ENCODE data around the gene CFAP298. TPM values are rescaled to one million over a fixed set of nuclear protein-coding genes. Genes with fewer than 3 reads are reported as not detected.

Gene CFAP298
- polyA plus RNA-seq, 1 experiment: 21.2 TPM

DNA sequence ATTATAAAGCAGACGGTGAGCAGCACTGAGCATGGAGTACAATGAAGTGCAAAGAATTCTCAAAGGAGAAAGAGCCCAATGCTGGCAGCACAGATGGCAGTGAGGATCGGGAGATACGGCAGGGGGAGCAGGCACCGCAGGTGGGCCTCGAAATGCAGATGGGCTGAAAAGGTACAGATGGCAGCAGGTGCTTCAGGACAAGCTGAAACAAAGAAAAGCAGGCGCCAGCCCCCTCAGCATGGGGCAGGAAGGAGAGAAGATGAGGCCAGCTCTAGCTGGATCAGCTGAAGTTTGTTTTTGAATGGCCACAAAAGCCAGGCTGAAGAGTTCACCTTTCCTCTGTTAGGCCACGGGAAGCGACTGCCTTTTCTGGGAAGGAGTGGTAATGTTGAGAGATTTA, 7.7 kb downstream of the CFAP298 start:
- CTCF ChIA-PET: interaction anchor here (2.4 kb wide), 1 partner anchor 201 kb away, joined by 8 read pairs; no protein-coding TSS in a partner anchor
- Histone ChIP-seq H3K4me3 (ENCODE audit: low read depth, low read length) (no peak overlapping the region), H3K27me3 (ENCODE audit: control insufficient read depth, insufficient read depth, low read length) (no peaks in the 10 kb centered on the region), H3K9me3 (ENCODE audit: control insufficient read depth, insufficient read depth, low read length) (no peaks in the 10 kb centered on the region), H3K27ac (ENCODE audit: low read depth, low read length) (no peak overlapping the region)
- no peak for DNase-seq (ENCODE audit: low read depth, low spot score)
- POLR2A ChIA-PET: no interaction called here
- TF ChIP-seq, protein P1, sequence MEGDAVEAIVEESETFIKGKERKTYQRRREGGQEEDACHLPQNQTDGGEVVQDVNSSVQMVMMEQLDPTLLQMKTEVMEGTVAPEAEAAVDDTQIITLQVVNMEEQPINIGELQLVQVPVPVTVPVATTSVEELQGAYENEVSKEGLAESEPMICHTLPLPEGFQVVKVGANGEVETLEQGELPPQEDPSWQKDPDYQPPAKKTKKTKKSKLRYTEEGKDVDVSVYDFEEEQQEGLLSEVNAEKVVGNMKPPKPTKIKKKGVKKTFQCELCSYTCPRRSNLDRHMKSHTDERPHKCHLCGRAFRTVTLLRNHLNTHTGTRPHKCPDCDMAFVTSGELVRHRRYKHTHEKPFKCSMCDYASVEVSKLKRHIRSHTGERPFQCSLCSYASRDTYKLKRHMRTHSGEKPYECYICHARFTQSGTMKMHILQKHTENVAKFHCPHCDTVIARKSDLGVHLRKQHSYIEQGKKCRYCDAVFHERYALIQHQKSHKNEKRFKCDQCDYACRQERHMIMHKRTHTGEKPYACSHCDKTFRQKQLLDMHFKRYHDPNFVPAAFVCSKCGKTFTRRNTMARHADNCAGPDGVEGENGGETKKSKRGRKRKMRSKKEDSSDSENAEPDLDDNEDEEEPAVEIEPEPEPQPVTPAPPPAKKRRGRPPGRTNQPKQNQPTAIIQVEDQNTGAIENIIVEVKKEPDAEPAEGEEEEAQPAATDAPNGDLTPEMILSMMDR (IDR thresholded peaks at IDR 0.05; ENCODE audit: low read depth, low read length): no peak

DNA sequence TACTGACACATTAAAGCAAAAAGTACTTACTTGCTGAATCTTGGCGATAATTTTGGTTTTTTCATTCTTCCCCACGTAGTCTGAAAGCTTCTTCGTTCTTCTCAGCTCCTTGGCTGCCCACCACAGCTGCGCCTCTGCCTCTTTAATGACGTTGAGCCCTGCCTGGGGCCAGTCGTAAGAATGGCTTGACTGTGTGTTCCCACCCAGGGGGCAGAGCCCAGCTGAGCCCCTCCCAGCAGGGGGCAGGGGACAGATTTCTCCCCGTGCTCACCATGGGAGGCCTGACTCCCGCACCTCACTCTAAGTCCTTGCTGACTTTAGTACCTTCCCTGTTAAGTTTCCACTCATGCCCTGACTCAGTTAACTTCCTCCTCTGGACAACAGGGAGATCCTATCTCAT, 9.0 kb downstream of the CFAP298 start:
- DNase-seq (ENCODE audit: low read depth, low spot score): no peak
- Histone ChIP-seq H3K27me3 (ENCODE audit: control insufficient read depth, insufficient read depth, low read length) (no peaks in the 10 kb centered on the region), H3K9me3 (ENCODE audit: control insufficient read depth, insufficient read depth, low read length) (no peaks in the 10 kb centered on the region), H3K27ac (ENCODE audit: low read depth, low read length) (no peak overlapping the region), H3K4me3 (ENCODE audit: low read depth, low read length) (no peak overlapping the region)
- TF ChIP-seq, protein P1 (IDR thresholded peaks at IDR 0.05; ENCODE audit: low read depth, low read length): no peak
- ChIA-PET CTCF (no interaction called here), POLR2A (no interaction called here)

DNA sequence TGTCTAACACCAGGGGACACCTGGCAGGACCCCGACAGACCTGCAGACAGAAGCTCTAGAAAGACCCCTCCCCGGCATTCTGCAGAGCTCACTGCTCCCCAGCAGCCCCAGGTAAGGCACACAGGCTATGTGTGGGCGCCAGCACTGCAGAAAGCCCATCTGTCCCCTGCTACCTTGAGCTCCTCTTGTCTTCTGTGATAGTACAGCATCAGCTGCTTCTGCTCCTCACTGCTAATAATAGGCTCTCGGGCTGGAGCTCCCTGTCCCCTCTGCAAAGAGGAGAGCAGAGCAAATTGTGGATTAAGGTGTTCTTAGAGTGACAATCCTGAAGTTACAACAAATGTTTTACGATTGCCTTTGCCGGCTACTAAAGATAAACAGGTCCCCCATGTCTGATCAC, 10.1 kb downstream of the CFAP298 start:
- TF ChIP-seq, protein P1 (IDR thresholded peaks at IDR 0.05; ENCODE audit: low read depth, low read length): no peak
- CTCF ChIA-PET: interaction anchor here (1.2 to 5.3 kb wide), 17 partner anchors 8 to 323 kb away, joined by 3 to 245 read pairs (median 15); partner anchors contain the start of genes CFAP298, MIS18A and URB1
- Histone ChIP-seq H3K4me3 (ENCODE audit: low read depth, low read length) (no peak overlapping the region), H3K27ac (ENCODE audit: low read depth, low read length) (no peak overlapping the region), H3K27me3 (ENCODE audit: control insufficient read depth, insufficient read depth, low read length) (no peaks in the 10 kb centered on the region), H3K9me3 (ENCODE audit: control insufficient read depth, insufficient read depth, low read length) (no peaks in the 10 kb centered on the region)
- no peak for DNase-seq (ENCODE audit: low read depth, low spot score)
- POLR2A ChIA-PET: no interaction called here

DNA sequence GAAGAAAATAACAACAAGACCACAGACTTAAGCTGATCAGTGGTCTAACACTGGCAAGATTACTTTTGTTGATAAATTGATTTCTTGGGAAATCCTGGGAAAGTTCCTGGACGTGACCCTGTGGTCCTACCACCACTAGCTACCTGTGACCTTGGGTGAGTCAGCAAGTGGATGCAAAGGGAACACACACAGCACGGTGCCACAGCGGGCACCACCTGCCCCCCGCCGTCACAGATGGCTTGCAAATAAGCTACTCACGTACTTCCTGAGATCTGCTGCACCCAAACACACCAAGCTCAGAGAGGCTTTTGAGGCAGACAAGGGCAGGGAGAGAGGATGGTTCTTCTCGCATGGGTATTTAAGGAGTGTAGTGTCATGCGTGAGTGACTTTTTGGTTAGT, 12.7 kb downstream of the CFAP298 start:
- DNase-seq (ENCODE audit: low read depth, low spot score): no peak
- Histone ChIP-seq H3K4me3 (ENCODE audit: low read depth, low read length) (no peak overlapping the region), H3K27ac (ENCODE audit: low read depth, low read length) (no peak overlapping the region), H3K27me3 (ENCODE audit: control insufficient read depth, insufficient read depth, low read length) (no peaks in the 10 kb centered on the region), H3K9me3 (ENCODE audit: control insufficient read depth, insufficient read depth, low read length) (no peaks in the 10 kb centered on the region)
- ChIA-PET POLR2A (no interaction called here), CTCF (interaction anchor here (0.8 to 5.3 kb wide), 10 partner anchors 11 to 242 kb away, joined by 3 to 245 read pairs (median 36); partner anchors contain the start of gene CFAP298)
- TF ChIP-seq, protein P1 (IDR thresholded peaks at IDR 0.05; ENCODE audit: low read depth, low read length): no peak

DNA sequence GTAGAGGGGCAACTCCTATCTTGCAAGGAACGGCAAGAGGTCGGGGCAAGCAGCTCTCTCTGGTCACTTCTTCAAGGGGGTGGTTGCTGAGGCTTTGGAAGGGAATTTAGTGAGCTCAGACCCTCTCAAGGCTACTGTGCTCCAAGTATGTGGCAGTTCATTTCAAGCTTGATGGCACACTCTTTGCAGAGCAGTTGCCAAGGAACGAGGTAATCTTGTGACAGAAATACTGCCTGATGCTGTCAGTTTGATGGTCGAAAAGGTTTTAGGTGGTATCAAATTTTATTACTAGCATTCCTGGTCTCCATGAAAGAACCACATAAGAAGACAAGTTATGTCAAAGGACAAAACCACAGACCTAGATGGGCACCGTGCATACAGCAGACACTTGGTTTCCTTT, 13.1 kb downstream of the CFAP298 start:
- H3K9me3 ChIP-seq (ENCODE audit: control insufficient read depth, insufficient read depth, low read length): no peaks in the 10 kb centered on the region
- no peak overlapping the region for H3K4me3 ChIP-seq (ENCODE audit: low read depth, low read length)
- DNase-seq (ENCODE audit: low read depth, low spot score): no peak
- ChIA-PET POLR2A (no interaction called here), CTCF (interaction anchor here (0.7 to 5.3 kb wide), 9 partner anchors 11 to 242 kb away, joined by 3 to 245 read pairs (median 18); partner anchors contain the start of gene CFAP298)
- no peak overlapping the region for H3K27ac ChIP-seq (ENCODE audit: low read depth, low read length)
- TF ChIP-seq, protein P1 (IDR thresholded peaks at IDR 0.05; ENCODE audit: low read depth, low read length): no peak
- H3K27me3 ChIP-seq (ENCODE audit: control insufficient read depth, insufficient read depth, low read length): no peaks in the 10 kb centered on the region
